ENCODE measurements around the gene VGF. TPM values are rescaled to one million over a fixed set of nuclear protein-coding genes. Genes with fewer than 3 reads are reported as not detected.

VGF gene
- polyA plus RNA-seq, 1 experiment = 0.16 TPM

- peak overlapping the region; percentile 50 for H3K4me3 ChIP-seq (ENCODE audit: low read depth, low read length)
- CTCF ChIA-PET = interaction anchor here (0.8 to 3.0 kb wide), 4 partner anchors 22 to 48 kb away, joined by 3 to 16 read pairs (median 4); partner anchors contain the start of genes PLOD3 and ZNHIT1
- no peak for DNase-seq (ENCODE audit: low read depth, low spot score)
- H3K27me3 ChIP-seq (ENCODE audit: control insufficient read depth, insufficient read depth, low read length) = peaks cover 38% of the 10 kb centered on the region
- TF ChIP-seq CTCF (IDR thresholded peaks at IDR 0.05; ENCODE audit: low read depth, low read length) = no peak
- H3K27ac ChIP-seq (ENCODE audit: low read depth, low read length) = no peak overlapping the region
- POLR2A ChIA-PET = interaction anchor here (0.8 kb wide), 1 partner anchor 48 kb away, joined by 3 read pairs; the partner anchor contains the start of genes PLOD3 and ZNHIT1
- H3K9me3 ChIP-seq (ENCODE audit: control insufficient read depth, insufficient read depth, low read length) = peaks cover 2% of the 10 kb centered on the region; the same call in 1 of the 2 replicates
Observed at GRCh38 chr7:101169110-101169837, 3.9 kb upstream of the VGF start.

GRCh38 chr7:101168412-101169049 lies 3.2 kb upstream of the VGF start:
- DNase-seq (ENCODE audit: low read depth, low spot score) = no peak
- POLR2A ChIA-PET = interaction anchor here (0.8 kb wide), 1 partner anchor 49 kb away, joined by 3 read pairs; the partner anchor contains the start of genes PLOD3 and ZNHIT1

GRCh38 chr7:101167645-101168411 lies 2.5 kb upstream of the VGF start:
- no peak overlapping the region; the same call in 1 of the 2 replicates for H3K4me3 ChIP-seq (ENCODE audit: low read depth, low read length)
- DNase-seq (ENCODE audit: low read depth, low spot score) = no peak
- ChIA-PET CTCF (interaction anchor here (0.7 to 1.4 kb wide), 2 partner anchors 23 to 73 kb away, joined by 3 to 5 read pairs; no protein-coding TSS in a partner anchor), POLR2A (interaction anchor here (0.8 kb wide), 1 partner anchor 50 kb away, joined by 3 read pairs; the partner anchor contains the start of genes PLOD3 and ZNHIT1)
- H3K9me3 ChIP-seq (ENCODE audit: control insufficient read depth, insufficient read depth, low read length) = no peaks in the 10 kb centered on the region; the same call in 1 of the 2 replicates
- H3K27ac ChIP-seq (ENCODE audit: low read depth, low read length) = no peak overlapping the region
- no peak for TF ChIP-seq CTCF (IDR thresholded peaks at IDR 0.05; ENCODE audit: low read depth, low read length)
- peaks cover 33% of the 10 kb centered on the region for H3K27me3 ChIP-seq (ENCODE audit: control insufficient read depth, insufficient read depth, low read length)

More at GRCh38 chr7:101168412-101169049, 3.2 kb upstream of the VGF start:
- H3K27ac ChIP-seq (ENCODE audit: low read depth, low read length) = no peak overlapping the region
- H3K9me3 ChIP-seq (ENCODE audit: control insufficient read depth, insufficient read depth, low read length) = no peaks in the 10 kb centered on the region; the same call in 1 of the 2 replicates
- TF ChIP-seq CTCF (IDR thresholded peaks at IDR 0.05; ENCODE audit: low read depth, low read length) = no peak
- H3K27me3 ChIP-seq (ENCODE audit: control insufficient read depth, insufficient read depth, low read length) = peaks cover 35% of the 10 kb centered on the region
- CTCF ChIA-PET = interaction anchor here (0.7 to 1.4 kb wide), 2 partner anchors 24 to 74 kb away, joined by 3 to 5 read pairs; no protein-coding TSS in a partner anchor
- no peak overlapping the region for H3K4me3 ChIP-seq (ENCODE audit: low read depth, low read length)

- DNase-seq (ENCODE audit: low read depth, low spot score) = no peak
- Histone ChIP-seq H3K4me3 (ENCODE audit: low read depth, low read length) (peak overlapping the region; percentile 36), H3K27ac (ENCODE audit: low read depth, low read length) (peak overlapping the region; percentile 31), H3K9me3 (ENCODE audit: control insufficient read depth, insufficient read depth, low read length) (no peaks in the 10 kb centered on the region; the same call in 1 of the 2 replicates), H3K27me3 (ENCODE audit: control insufficient read depth, insufficient read depth, low read length) (peaks cover 26% of the 10 kb centered on the region)
- TF ChIP-seq CTCF (IDR thresholded peaks at IDR 0.05; ENCODE audit: low read depth, low read length) = no peak
- POLR2A ChIA-PET = no interaction called here
- CTCF ChIA-PET = interaction anchor here (0.9 kb wide), 1 partner anchor 10 kb away, joined by 3 read pairs; no protein-coding TSS in a partner anchor
Observed at GRCh38 chr7:101166909-101167644, 1.7 kb upstream of the VGF start.

All from AG04450 (cell line).